ENCODE results near the gene CD22. TPM values are rescaled to one million over a fixed set of nuclear protein-coding genes. Genes with fewer than 3 reads are reported as not detected.

The CD22 gene
- total and polyA plus RNA-seq, 2 donors (not counting 3 experiments of a cell fraction or from before 2014, with no cell fraction given), result not detected

- no peak overlapping the region for H3K9ac ChIP-seq (replicated peaks; ENCODE audit: extremely low read depth, insufficient read depth, low read length)
- no peak overlapping the region for H3K4me3 ChIP-seq (replicated peaks in 1 of 3; ENCODE audit: insufficient read depth in 1 of 3, low read depth in 1 of 3, low read length in 3 of 3)
- H3K9me3 ChIP-seq (replicated peaks; ENCODE audit: control insufficient read depth, insufficient read depth, low read length), result no peaks in the 10 kb centered on the region
- no peak overlapping the region for H3K4me2 ChIP-seq (ENCODE audit: insufficient read depth, low read length)
- H4K20me1 ChIP-seq (replicated peaks; ENCODE audit: control insufficient read depth, extremely low read depth, insufficient read depth, low read length), result no peaks in the 10 kb centered on the region
- dilution Hi-C loops (cut with MboI; ENCODE audit: extremely low pct_ligation_motif_present, low sequenced_read_pairs), result no loop called here
- H3K36me3 ChIP-seq (ENCODE audit: control insufficient read depth in 2 of 2, extremely low read depth in 1 of 2, insufficient read depth in 2 of 2, low read length in 2 of 2), result no peaks in the 10 kb centered on the region
- H3K4me1 ChIP-seq (ENCODE audit: control insufficient read depth, extremely low read depth, insufficient read depth, low read length), result no peaks in the 10 kb centered on the region
- BruUV-seq (replicated peaks), result no TSS peak
- no peaks in the 10 kb centered on the region for H3K27me3 ChIP-seq (ENCODE audit: control insufficient read depth in 2 of 2, insufficient read depth in 2 of 2, low read length in 2 of 2)
- no peaks in the 10 kb centered on the region for H3K9me1 ChIP-seq (replicated peaks; ENCODE audit: control insufficient read depth, extremely low read depth, insufficient read depth, low read length)
- no peaks in the 10 kb centered on the region for H3K79me2 ChIP-seq (ENCODE audit: control insufficient read depth, insufficient read depth, low read length)
- intact Hi-C loops (cut with micrococcal nuclease), result no loop called here
- H3K27ac ChIP-seq (ENCODE audit: insufficient read depth, low read depth, low read length), result no peak overlapping the region
- DNase-seq (ENCODE audit: low read depth, low spot score), result no peak
- POLR2A ChIA-PET, result no interaction called here
- H2AFZ ChIP-seq (ENCODE audit: low read depth, low read length), result no peak overlapping the region
- CTCF ChIA-PET, result no interaction called here
- FAIRE-seq, result no peak
- TF ChIP-seq POLR2A (IDR thresholded peaks at IDR 0.05; ENCODE audit: low read depth, low read length) (no peak), POLR2AphosphoS5 (IDR thresholded peaks at IDR 0.05; ENCODE audit: insufficient read depth, low read depth, low read length) (no peak), CTCF (IDR thresholded peaks at IDR 0.05; ENCODE audit: extremely low read depth in 1 of 2, insufficient read depth in 1 of 2, low read depth in 1 of 2, low read length in 2 of 2) (no peak), GATA2 (IDR thresholded peaks at IDR 0.05; ENCODE audit: insufficient read depth, insufficient read length, low read depth, low read length) (no peak)
Measured at GRCh38 chr19:35388277-35389054, 59.5 kb downstream of the CD22 start.
